HUES6 (cell line): ENCODE measurements around the gene ATP10A.

Experiments used
- H3K27ac ChIP-seq: 2 replicates; pipeline ENCODE4 v1.7.0; 2013; ENCODE audit warnings: low read depth, mild to moderate bottlenecking, low read length, inconsistent platforms
- H3K27me3 ChIP-seq: 2 replicates; pipeline ENCODE4 v1.6.1; 2013; ENCODE audit warnings: low read length; ENCODE audit not compliant: control insufficient read depth, insufficient read depth
- H3K36me3 ChIP-seq: 2 replicates; pipeline ENCODE4 v1.6.1; 2013; ENCODE audit warnings: low read length; ENCODE audit not compliant: control insufficient read depth, insufficient read depth
- H3K4me1 ChIP-seq: 2 replicates; pipeline ENCODE4 v1.6.1; 2013; ENCODE audit warnings: low read length; ENCODE audit not compliant: control insufficient read depth, insufficient read depth
- H3K4me3 ChIP-seq: 2 replicates; pipeline ENCODE4 v1.5.1; 2013; ENCODE audit warnings: low read depth, low read length
- H3K9ac ChIP-seq: one replicate; pipeline ENCODE4 v1.6.1; 2013; ENCODE audit warnings: mild to moderate bottlenecking, low read length
- H3K9me3 ChIP-seq: 2 replicates; pipeline ENCODE4 v1.6.1; 2013; ENCODE audit warnings: low read depth, low read length; ENCODE audit not compliant: control insufficient read depth, insufficient read depth

ATP10A gene

GRCh38 chr15:25863111-25863967, at the start of gene ATP10A:
Gene ATP10A, minus strand, starts transcription at chr15:25863327. Its CDS starts 231 bp downstream, at chr15:25863096.
- Histone ChIP-seq H3K9me3 (no peaks in the 10 kb centered on the region), H3K36me3 (no peaks in the 10 kb centered on the region), H3K27ac (no peak within 1 kb of the TSS), H3K4me1 (peaks cover 16% of the 10 kb centered on the region), H3K27me3 (peaks cover 75% of the 10 kb centered on the region), H3K4me3 (peak within 1 kb of the TSS; percentile 71), H3K9ac (peak within 1 kb of the TSS; percentile 13)

GRCh38 chr15:25912035-25912434, 48.9 kb upstream of the ATP10A start:
- no peak overlapping the region for H3K4me3 ChIP-seq
- H3K36me3 ChIP-seq = no peaks in the 10 kb centered on the region
- no peak overlapping the region for H3K27ac ChIP-seq
- no peaks in the 10 kb centered on the region for H3K27me3 ChIP-seq
- H3K9me3 ChIP-seq = 0 out of 2 replicates have a peak, but pooled peaks cover 4% of the 10 kb centered on the region
- H3K9ac ChIP-seq = no peak overlapping the region
- H3K4me1 ChIP-seq = no peaks in the 10 kb centered on the region

- H3K27ac ChIP-seq = no peak overlapping the region
- no peaks in the 10 kb centered on the region for H3K36me3 ChIP-seq
- no peaks in the 10 kb centered on the region for H3K4me1 ChIP-seq
- 0 out of 2 replicates have a peak, but pooled peaks cover 4% of the 10 kb centered on the region for H3K9me3 ChIP-seq
- H3K4me3 ChIP-seq = no peak overlapping the region
- no peak overlapping the region for H3K9ac ChIP-seq
- H3K27me3 ChIP-seq = no peaks in the 10 kb centered on the region
Measured at GRCh38 chr15:25910832-25911231, 47.7 kb upstream of the ATP10A start.

- Histone ChIP-seq H3K4me1 (no peaks in the 10 kb centered on the region), H3K27me3 (no peaks in the 10 kb centered on the region), H3K9ac (no peak overlapping the region), H3K36me3 (no peaks in the 10 kb centered on the region), H3K27ac (no peak overlapping the region), H3K9me3 (0 out of 2 replicates have a peak, but pooled peaks cover 4% of the 10 kb centered on the region), H3K4me3 (no peak overlapping the region)
Measured at GRCh38 chr15:25909806-25910205, 46.7 kb upstream of the ATP10A start.

GRCh38 chr15:25909325-25909724, 46.2 kb upstream of the ATP10A start:
- Histone ChIP-seq H3K9ac (no peak overlapping the region), H3K36me3 (no peaks in the 10 kb centered on the region), H3K27me3 (no peaks in the 10 kb centered on the region), H3K27ac (no peak overlapping the region), H3K4me3 (no peak overlapping the region), H3K4me1 (no peaks in the 10 kb centered on the region), H3K9me3 (0 out of 2 replicates have a peak, but pooled peaks cover 3% of the 10 kb centered on the region)

- Histone ChIP-seq H3K27ac (no peak overlapping the region), H3K9me3 (no peaks in the 10 kb centered on the region), H3K4me3 (no peak overlapping the region), H3K36me3 (no peaks in the 10 kb centered on the region), H3K27me3 (no peaks in the 10 kb centered on the region), H3K9ac (no peak overlapping the region), H3K4me1 (peaks cover 8% of the 10 kb centered on the region; the same call in 1 of the 2 replicates)
Measured at GRCh38 chr15:25905140-25905539, 42.0 kb upstream of the ATP10A start.

GRCh38 chr15:25903024-25903581, 40.0 kb upstream of the ATP10A start:
- Histone ChIP-seq H3K9ac (no peak overlapping the region), H3K27me3 (no peaks in the 10 kb centered on the region), H3K27ac (no peak overlapping the region)

GRCh38 chr15:25901811-25902605, 38.9 kb upstream of the ATP10A start:
- H3K9me3 ChIP-seq = no peaks in the 10 kb centered on the region

More at GRCh38 chr15:25903024-25903581, 40.0 kb upstream of the ATP10A start:
- Histone ChIP-seq H3K4me3 (no peak overlapping the region), H3K36me3 (no peaks in the 10 kb centered on the region), H3K9me3 (no peaks in the 10 kb centered on the region), H3K4me1 (peaks cover 8% of the 10 kb centered on the region; the same call in 1 of the 2 replicates)

GRCh38 chr15:25900901-25901300, 37.8 kb upstream of the ATP10A start:
- H3K9ac ChIP-seq = no peak overlapping the region
- no peak overlapping the region for H3K27ac ChIP-seq
- H3K4me1 ChIP-seq = peaks cover 8% of the 10 kb centered on the region; the same call in 1 of the 2 replicates
- H3K9me3 ChIP-seq = no peaks in the 10 kb centered on the region
- no peaks in the 10 kb centered on the region for H3K27me3 ChIP-seq
- H3K4me3 ChIP-seq = no peak overlapping the region
- no peaks in the 10 kb centered on the region for H3K36me3 ChIP-seq

More at GRCh38 chr15:25901811-25902605, 38.9 kb upstream of the ATP10A start:
- Histone ChIP-seq H3K4me3 (no peak overlapping the region), H3K4me1 (peaks cover 8% of the 10 kb centered on the region; the same call in 1 of the 2 replicates), H3K36me3 (no peaks in the 10 kb centered on the region), H3K27ac (no peak overlapping the region), H3K9ac (no peak overlapping the region), H3K27me3 (no peaks in the 10 kb centered on the region)

- Histone ChIP-seq H3K4me3 (no peak overlapping the region), H3K36me3 (no peaks in the 10 kb centered on the region), H3K9ac (no peak overlapping the region), H3K4me1 (peaks cover 8% of the 10 kb centered on the region; the same call in 1 of the 2 replicates), H3K9me3 (no peaks in the 10 kb centered on the region), H3K27me3 (no peaks in the 10 kb centered on the region), H3K27ac (no peak overlapping the region)
Measured at GRCh38 chr15:25900431-25900830, 37.3 kb upstream of the ATP10A start.
